HepG2 (cell line): ENCODE measurements around the gene SPATC1L. TPM values are rescaled to one million over a fixed set of nuclear protein-coding genes. Genes with fewer than 3 reads are reported as not detected.

Source experiments
- AKAP8 ChIP-seq: sonication (generic); formaldehyde crosslinking; IDR thresholded peaks from 2 replicates; pipeline ENCODE4 v1.5.1; 2020; ENCODE audit warnings: mild to moderate bottlenecking, missing genetic modification reagents
- MTF1 ChIP-seq: sonication (generic); formaldehyde crosslinking; IDR thresholded peaks from 2 replicates; pipeline ENCODE4 v1.5.0; 2020; ENCODE audit warnings: missing genetic modification reagents
- PLRG1 ChIP-seq: fragments of 450-650 bp; conservative IDR thresholded peaks from 2 replicates; pipeline ENCODE4 v1.6.1; 2016
- SAP130 ChIP-seq: IDR thresholded peaks from 2 replicates; pipeline ENCODE4 v1.6.1; 2016; ENCODE audit warnings: low read depth
- TCF7L2 ChIP-seq: IDR thresholded peaks from 2 replicates; pipeline ENCODE4 v1.6.1; 2011; ENCODE audit warnings: mild to moderate bottlenecking, low read depth, low read length, moderate library complexity
- ZNF234 ChIP-seq: sonication (generic); formaldehyde crosslinking; conservative IDR thresholded peaks from 2 replicates; pipeline ENCODE4 v1.5.1; 2020; ENCODE audit warnings: mild to moderate bottlenecking, missing genetic modification reagents
- ZNF552 ChIP-seq: sonication (generic); formaldehyde crosslinking; IDR thresholded peaks from 2 replicates; pipeline ENCODE4 v1.9.0; 2022; ENCODE audit warnings: missing genetic modification reagents, mild to moderate bottlenecking, borderline replicate concordance
- ZNF790 ChIP-seq: sonication (generic); formaldehyde crosslinking; IDR thresholded peaks from 2 replicates; pipeline ENCODE4 v1.8.0; 2022; ENCODE audit warnings: missing genetic modification reagents, mild to moderate bottlenecking, borderline replicate concordance
- polyA plus RNA-seq, 8 experiments: library from polyadenylated mRNA; depleted of rRNA in 3 of 8; stranded (reverse) in 7 of 8; unstranded in 1 of 8; fragments of >200 nt; fragmentation: Illumina TruSeq in 4 of 8; extraction: Trizol in 4 of 8; gene quantifications; 2 replicates each; pipeline versions ENCODE4 v1.2.1 to v1.2.3, GENCODE V29; 2011 to 2016; ENCODE audit warnings: low read depth in 4 of 8, missing spikeins in 1 of 8, mixed read lengths in 1 of 8; ENCODE audit not compliant: insufficient read depth in 1 of 8
- total RNA-seq, 5 experiments: library from RNA; depleted of rRNA; stranded (reverse); fragments of >200 nt; fragmentation: Illumina TruSeq; extraction: Trizol; gene quantifications; 2 replicates each; pipeline ENCODE4 v1.2.3, GENCODE V29; 2016; ENCODE audit warnings: low read depth in 1 of 5
- TF ChIP-seq, protein P1 (sequence below), 2 experiments: fragments of 450-650 bp in 1 of 2; sonication (generic) in 1 of 2; formaldehyde crosslinking in 1 of 2; IDR thresholded peaks; 2 replicates each; pipeline versions ENCODE4 v1.6.1 to v1.8.0; 2016 to 2022; ENCODE audit warnings: antibody characterized with exemption in 1 of 2, mild to moderate bottlenecking in 1 of 2, missing genetic modification reagents in 1 of 2
- TF ChIP-seq, protein P2 (sequence below): sonication (generic); formaldehyde crosslinking; IDR thresholded peaks from 2 replicates; pipeline ENCODE4 v1.4.0; 2020; ENCODE audit warnings: missing genetic modification reagents, mild to moderate bottlenecking, borderline replicate concordance
- TF ChIP-seq, protein P3 (sequence below): sonication (generic); formaldehyde crosslinking; IDR thresholded peaks from 2 replicates; pipeline ENCODE4 v1.5.0; 2020; ENCODE audit warnings: mild to moderate bottlenecking, missing genetic modification reagents
- TF ChIP-seq, protein P4 (sequence below): sonication (generic); formaldehyde crosslinking; IDR thresholded peaks from 2 replicates; pipeline ENCODE4 v1.5.1; 2020; ENCODE audit warnings: mild to moderate bottlenecking, missing genetic modification reagents, borderline replicate concordance

SPATC1L gene
- total and polyA plus RNA-seq, 2 of the 13 experiments (the other 11 are each of a cell fraction or from before 2014, with no cell fraction given), result 1.4 to 3.3 TPM

DNA sequence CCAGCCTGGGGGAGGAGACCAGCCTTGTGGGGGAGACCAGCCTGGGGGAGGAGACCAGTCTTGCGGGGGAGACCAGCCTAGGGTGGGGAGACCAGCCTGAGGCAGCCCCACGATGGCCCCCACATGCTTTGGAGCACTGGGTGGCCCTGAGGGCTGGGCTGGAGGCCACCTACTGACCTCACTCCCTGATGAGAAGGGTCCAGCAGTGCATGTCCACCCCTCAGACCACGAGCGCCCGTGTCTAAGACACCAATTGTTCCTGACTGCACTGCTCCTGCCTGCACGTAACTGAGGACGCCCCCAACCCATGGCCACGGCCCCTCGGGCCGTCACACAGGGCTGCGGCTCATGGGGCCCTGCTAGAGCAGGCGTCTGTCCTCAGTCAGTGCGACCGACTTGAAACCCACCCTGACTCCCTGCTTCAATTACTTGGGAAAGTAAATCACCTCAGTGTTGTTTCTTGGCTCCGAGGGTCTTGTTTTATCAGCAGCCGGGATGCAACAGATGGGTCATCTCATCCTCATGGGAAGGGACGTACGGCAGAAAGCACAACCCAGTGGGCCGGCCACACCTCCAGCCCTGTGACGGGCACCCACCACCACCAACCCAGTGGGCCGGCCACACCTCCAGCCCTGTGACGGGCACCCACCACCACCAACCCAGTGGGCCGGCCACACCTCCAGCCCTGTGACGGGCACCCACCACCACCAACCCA lies at the start of gene SPATC1L (continued):
- TF ChIP-seq AKAP8 (CRISPR knock-in tag) (no peak), PLRG1 (no peak), SAP130 (CRISPR knock-in tag) (peak; percentile 55; the same call in 1 of the 2 replicates), MTF1 (no peak), ZNF234 (CRISPR knock-in tag) (no peak), TCF7L2 (no peak), ZNF552 (CRISPR knock-in tag) (no peak), ZNF790 (CRISPR knock-in tag) (no peak)
- TF ChIP-seq, protein P1, sequence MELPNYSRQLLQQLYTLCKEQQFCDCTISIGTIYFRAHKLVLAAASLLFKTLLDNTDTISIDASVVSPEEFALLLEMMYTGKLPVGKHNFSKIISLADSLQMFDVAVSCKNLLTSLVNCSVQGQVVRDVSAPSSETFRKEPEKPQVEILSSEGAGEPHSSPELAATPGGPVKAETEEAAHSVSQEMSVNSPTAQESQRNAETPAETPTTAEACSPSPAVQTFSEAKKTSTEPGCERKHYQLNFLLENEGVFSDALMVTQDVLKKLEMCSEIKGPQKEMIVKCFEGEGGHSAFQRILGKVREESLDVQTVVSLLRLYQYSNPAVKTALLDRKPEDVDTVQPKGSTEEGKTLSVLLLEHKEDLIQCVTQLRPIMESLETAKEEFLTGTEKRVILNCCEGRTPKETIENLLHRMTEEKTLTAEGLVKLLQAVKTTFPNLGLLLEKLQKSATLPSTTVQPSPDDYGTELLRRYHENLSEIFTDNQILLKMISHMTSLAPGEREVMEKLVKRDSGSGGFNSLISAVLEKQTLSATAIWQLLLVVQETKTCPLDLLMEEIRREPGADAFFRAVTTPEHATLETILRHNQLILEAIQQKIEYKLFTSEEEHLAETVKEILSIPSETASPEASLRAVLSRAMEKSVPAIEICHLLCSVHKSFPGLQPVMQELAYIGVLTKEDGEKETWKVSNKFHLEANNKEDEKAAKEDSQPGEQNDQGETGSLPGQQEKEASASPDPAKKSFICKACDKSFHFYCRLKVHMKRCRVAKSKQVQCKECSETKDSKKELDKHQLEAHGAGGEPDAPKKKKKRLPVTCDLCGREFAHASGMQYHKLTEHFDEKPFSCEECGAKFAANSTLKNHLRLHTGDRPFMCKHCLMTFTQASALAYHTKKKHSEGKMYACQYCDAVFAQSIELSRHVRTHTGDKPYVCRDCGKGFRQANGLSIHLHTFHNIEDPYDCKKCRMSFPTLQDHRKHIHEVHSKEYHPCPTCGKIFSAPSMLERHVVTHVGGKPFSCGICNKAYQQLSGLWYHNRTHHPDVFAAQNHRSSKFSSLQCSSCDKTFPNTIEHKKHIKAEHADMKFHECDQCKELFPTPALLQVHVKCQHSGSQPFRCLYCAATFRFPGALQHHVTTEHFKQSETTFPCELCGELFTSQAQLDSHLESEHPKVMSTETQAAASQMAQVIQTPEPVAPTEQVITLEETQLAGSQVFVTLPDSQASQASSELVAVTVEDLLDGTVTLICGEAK (IDR thresholded peaks at IDR 0.05), result no peak
- TF ChIP-seq, protein P1 (CRISPR knock-in tag; IDR thresholded peaks at IDR 0.05), result no peak
- TF ChIP-seq, protein P2, sequence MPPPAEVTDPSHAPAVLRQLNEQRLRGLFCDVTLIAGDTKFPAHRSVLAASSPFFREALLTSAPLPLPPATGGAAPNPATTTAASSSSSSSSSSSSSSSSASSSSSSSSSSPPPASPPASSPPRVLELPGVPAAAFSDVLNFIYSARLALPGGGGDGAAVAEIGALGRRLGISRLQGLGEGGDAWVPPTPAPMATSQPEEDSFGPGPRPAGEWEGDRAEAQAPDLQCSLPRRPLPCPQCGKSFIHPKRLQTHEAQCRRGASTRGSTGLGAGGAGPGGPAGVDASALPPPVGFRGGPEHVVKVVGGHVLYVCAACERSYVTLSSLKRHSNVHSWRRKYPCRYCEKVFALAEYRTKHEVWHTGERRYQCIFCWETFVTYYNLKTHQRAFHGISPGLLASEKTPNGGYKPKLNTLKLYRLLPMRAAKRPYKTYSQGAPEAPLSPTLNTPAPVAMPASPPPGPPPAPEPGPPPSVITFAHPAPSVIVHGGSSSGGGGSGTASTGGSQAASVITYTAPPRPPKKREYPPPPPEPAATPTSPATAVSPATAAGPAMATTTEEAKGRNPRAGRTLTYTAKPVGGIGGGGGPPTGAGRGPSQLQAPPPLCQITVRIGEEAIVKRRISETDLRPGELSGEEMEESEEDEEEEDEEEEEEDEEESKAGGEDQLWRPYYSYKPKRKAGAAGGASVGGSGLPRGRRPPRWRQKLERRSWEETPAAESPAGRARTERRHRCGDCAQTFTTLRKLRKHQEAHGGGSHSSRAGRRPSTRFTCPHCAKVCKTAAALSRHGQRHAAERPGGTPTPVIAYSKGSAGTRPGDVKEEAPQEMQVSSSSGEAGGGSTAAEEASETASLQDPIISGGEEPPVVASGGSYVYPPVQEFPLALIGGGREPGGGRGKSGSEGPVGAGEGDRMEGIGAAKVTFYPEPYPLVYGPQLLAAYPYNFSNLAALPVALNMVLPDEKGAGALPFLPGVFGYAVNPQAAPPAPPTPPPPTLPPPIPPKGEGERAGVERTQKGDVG (CRISPR knock-in tag), result no peak
- TF ChIP-seq, protein P3, sequence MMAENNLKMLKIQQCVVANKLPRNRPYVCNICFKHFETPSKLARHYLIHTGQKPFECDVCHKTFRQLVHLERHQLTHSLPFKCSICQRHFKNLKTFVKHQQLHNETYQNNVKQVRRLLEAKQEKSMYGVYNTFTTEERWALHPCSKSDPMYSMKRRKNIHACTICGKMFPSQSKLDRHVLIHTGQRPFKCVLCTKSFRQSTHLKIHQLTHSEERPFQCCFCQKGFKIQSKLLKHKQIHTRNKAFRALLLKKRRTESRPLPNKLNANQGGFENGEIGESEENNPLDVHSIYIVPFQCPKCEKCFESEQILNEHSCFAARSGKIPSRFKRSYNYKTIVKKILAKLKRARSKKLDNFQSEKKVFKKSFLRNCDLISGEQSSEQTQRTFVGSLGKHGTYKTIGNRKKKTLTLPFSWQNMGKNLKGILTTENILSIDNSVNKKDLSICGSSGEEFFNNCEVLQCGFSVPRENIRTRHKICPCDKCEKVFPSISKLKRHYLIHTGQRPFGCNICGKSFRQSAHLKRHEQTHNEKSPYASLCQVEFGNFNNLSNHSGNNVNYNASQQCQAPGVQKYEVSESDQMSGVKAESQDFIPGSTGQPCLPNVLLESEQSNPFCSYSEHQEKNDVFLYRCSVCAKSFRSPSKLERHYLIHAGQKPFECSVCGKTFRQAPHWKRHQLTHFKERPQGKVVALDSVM, result no peak
- TF ChIP-seq, protein P4, sequence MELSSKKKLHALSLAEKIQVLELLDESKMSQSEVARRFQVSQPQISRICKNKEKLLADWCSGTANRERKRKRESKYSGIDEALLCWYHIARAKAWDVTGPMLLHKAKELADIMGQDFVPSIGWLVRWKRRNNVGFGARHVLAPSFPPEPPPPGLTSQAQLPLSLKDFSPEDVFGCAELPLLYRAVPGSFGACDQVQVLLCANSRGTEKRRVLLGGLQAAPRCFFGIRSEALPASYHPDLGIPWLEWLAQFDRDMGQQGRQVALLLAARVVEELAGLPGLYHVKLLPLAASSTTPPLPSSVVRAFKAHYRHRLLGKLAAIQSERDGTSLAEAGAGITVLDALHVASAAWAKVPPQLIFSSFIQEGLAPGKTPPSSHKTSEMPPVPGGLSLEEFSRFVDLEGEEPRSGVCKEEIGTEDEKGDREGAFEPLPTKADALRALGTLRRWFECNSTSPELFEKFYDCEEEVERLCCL, result no peak
